Neural progenitor cell (in vitro differentiated cells): Measurements from ENCODE around the gene MTMR1.

ENCODE experiments used
- CTCF ChIP-seq: fragments of 200-600 bp; sonication (generic); IDR thresholded peaks from 2 replicates; pipeline ENCODE4 v1.5.1; 2017; ENCODE audit warnings: antibody characterized with exemption, mild to moderate bottlenecking
- EZH2 ChIP-seq: fragments of 200-600 bp; sonication (generic); IDR thresholded peaks from 2 replicates; pipeline ENCODE4 v1.6.1; 2017; ENCODE audit warnings: antibody characterized with exemption, mild to moderate bottlenecking, moderate library complexity

- TF ChIP-seq CTCF (no peak), EZH2 (no peak)
These were observed 60.2 kb downstream of the MTMR1 start for GRCh38 chrX:150753357-150753756.
